Stimulated activated memory B cell treated with anti-CD40 and anti-IgM and Interleukin-4, amounts not matched to agents 10 μg/mL and 1 μg/mL and 100 μg/mL, for 72 hours (primary cell): ENCODE measurements around the gene CAMK2G.

ENCODE experiments used
- ATAC-seq: fragments of 150-1000 bp; cut with Tn5 transposase; 2 replicates; pipeline ENCODE4 v1.10.0; 2021
- H3K27ac Mint-ChIP-seq: one replicate; pipeline ENCODE4 v1.8.0; 2022; ENCODE audit warnings: mild to moderate bottlenecking, mixed read lengths
- H3K27me3 Mint-ChIP-seq: one replicate; pipeline ENCODE4 v1.8.0; 2022; ENCODE audit warnings: mixed read lengths
- H3K36me3 Mint-ChIP-seq: one replicate; pipeline ENCODE4 v1.8.0; 2022; ENCODE audit warnings: mixed read lengths
- H3K4me1 Mint-ChIP-seq: one replicate; pipeline ENCODE4 v1.8.0; 2022; ENCODE audit warnings: mixed read lengths
- H3K4me3 Mint-ChIP-seq: one replicate; pipeline ENCODE4 v1.8.0; 2022; ENCODE audit warnings: mild to moderate bottlenecking, moderate library complexity, mixed read lengths
- H3K9me3 Mint-ChIP-seq: one replicate; pipeline ENCODE4 v1.8.0; 2022; ENCODE audit warnings: mixed read lengths

CAMK2G gene

DNA sequence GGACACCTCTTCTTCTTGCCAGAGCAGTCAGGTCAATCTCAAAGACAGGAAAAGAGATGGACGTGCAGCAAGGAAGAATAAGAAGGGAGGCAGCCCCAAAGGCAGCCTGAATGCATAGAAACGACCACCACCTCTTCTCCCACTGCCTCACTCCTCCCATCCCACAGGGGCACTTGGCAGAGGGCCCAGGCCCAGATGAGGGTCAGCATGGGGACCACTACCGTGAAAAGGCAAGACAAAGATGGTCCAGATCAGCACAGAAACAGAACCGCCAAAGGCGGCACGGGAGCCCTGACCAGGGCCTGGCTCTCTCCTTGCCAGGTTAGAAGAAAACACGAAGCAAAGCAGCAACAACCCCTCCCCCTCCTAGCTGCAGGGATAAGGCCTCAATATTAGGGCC is 61.0 kb downstream of the CAMK2G start:
- H3K27me3 Mint-ChIP-seq: no peaks in the 10 kb centered on the region
- no peak overlapping the region for H3K27ac Mint-ChIP-seq
- H3K4me3 Mint-ChIP-seq: no peak overlapping the region
- H3K4me1 Mint-ChIP-seq: peaks cover 24% of the 10 kb centered on the region
- ATAC-seq: no peak
- no peaks in the 10 kb centered on the region for H3K9me3 Mint-ChIP-seq
- peaks cover 29% of the 10 kb centered on the region for H3K36me3 Mint-ChIP-seq

DNA sequence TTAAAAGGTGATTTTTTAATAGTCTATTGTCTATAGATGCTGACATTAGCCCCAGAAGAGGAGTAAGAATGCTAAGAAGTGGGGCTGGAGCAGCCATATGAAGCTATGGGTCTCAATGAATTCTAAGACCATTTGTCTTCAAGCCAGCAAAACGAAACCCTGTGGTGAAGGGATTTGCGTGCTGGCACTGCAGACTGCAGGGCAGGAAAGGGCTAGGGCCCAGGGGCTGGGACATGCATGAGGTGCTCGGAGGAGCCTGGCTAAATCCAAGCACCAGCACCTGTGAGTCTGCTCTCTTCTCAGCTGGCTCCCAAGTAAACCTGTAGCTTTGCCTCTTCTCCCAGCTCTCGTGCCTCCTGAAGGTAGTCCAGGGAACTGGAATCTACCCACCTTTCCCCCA is 61.7 kb downstream of the CAMK2G start:
- H3K9me3 Mint-ChIP-seq: no peaks in the 10 kb centered on the region
- no peak overlapping the region for H3K4me3 Mint-ChIP-seq
- peaks cover 31% of the 10 kb centered on the region for H3K36me3 Mint-ChIP-seq
- H3K27ac Mint-ChIP-seq: peak overlapping the region; percentile 79
- H3K27me3 Mint-ChIP-seq: no peaks in the 10 kb centered on the region
- no peak for ATAC-seq
- H3K4me1 Mint-ChIP-seq: peaks cover 30% of the 10 kb centered on the region

DNA sequence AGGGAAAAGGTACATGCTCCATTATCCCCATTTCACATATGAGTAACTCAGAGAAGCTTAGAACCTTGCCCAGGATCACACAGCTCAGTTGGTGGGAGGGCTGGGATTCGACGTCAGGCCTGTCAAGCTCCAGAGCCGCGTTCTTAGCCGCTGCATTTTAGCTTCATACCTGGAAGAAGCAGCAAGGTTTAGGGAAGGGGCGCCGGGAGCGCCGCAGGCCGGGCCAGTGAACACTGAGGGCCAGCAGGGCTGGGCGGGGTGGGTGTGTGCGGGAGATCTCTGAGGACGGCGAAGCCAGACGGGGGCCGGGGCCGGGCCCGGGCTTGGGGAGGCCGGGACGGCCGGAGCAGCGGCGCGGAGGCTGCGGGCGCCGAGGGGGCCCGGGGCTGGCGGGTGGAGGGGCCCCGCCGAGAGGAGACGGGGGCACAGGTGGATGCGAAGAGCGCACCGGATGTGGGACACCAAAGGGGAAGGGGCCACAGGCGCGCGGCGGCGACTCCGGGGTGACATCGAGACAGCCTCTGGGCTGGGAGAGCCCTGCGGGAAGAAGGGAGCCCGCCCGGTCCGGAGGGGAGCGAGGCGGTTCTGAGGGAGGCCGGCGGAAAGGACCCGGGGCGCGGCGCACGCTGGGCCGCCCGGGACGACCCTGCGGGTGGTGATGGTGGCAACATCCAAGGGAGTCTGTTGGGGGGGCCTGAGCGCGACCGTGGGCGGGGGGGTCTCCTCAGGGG is 63.5 kb downstream of the CAMK2G start:
- H3K4me1 Mint-ChIP-seq: peaks cover 48% of the 10 kb centered on the region

DNA sequence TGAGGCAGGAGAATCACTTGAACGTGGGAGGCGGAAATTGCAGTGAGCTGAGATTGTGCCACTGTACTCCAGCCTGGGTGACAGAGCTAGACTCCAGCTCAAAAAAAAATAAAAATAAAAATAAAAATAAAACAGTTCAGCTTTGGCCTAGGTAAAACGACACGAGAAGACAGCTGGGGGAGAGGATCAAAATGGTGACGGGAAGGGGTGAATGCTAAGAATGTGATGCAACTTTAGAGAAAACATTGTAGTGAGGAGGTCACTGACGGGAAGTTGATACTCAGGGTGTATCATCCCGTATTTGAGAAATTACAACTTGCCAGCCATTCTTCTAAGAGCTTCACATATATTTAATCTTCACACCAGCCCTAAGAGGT is 64.0 kb downstream of the CAMK2G start:
- ATAC-seq: no peak

More for the DNA sequence above, 63.5 kb downstream of the CAMK2G start:
- Mint-ChIP-seq H3K4me3 (peak overlapping the region; percentile 89), H3K27me3 (no peaks in the 10 kb centered on the region), H3K27ac (peak overlapping the region; percentile 79), H3K9me3 (no peaks in the 10 kb centered on the region), H3K36me3 (peaks cover 40% of the 10 kb centered on the region)
- peak; percentile 60 for ATAC-seq

DNA sequence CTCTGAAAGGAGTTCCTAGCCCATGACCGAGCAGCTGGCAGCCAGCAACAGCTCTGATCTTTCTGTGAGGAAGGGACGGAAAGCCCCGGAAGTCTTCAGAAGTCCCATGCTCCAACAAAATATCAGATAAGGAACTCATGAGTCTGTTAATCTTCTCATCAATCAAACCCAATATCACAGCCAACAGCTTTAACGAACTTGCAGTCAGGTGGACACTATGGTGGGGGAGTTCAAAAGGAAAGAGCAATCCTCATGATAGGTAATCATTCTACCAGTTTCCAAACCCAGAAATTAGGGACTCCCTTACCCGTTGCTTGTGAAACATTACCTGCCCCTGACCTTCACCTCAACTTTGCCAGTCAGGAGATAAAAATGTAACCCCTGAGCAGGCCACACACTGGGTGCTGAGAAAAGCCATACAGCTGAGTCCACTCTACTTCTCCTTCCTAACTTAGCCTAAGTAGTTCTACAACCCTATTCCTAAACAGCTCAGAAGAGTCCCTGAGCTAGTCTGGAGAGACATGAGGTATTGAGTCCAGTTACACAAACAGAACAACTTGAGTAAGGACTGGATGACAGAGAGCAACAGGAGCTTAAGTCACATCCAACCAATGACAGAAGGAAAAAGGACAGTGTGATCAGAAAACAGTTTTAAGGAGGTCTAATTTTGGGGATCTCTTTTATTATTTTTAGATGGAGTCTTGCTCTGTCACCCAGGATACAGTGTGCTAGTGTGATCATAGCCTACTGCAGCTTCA is 65.1 kb downstream of the CAMK2G start:
- no peaks in the 10 kb centered on the region for H3K27me3 Mint-ChIP-seq
- H3K27ac Mint-ChIP-seq: no peak overlapping the region
- no peak for ATAC-seq
- no peak overlapping the region for H3K4me3 Mint-ChIP-seq
- H3K9me3 Mint-ChIP-seq: no peaks in the 10 kb centered on the region
- H3K36me3 Mint-ChIP-seq: peaks cover 39% of the 10 kb centered on the region
- peaks cover 54% of the 10 kb centered on the region for H3K4me1 Mint-ChIP-seq

More for the DNA sequence above, 64.0 kb downstream of the CAMK2G start:
- H3K4me1 Mint-ChIP-seq: peaks cover 52% of the 10 kb centered on the region
- H3K9me3 Mint-ChIP-seq: no peaks in the 10 kb centered on the region
- peaks cover 45% of the 10 kb centered on the region for H3K36me3 Mint-ChIP-seq
- peak overlapping the region; percentile 79 for H3K27ac Mint-ChIP-seq
- no peaks in the 10 kb centered on the region for H3K27me3 Mint-ChIP-seq
- peak overlapping the region; percentile 89 for H3K4me3 Mint-ChIP-seq

DNA sequence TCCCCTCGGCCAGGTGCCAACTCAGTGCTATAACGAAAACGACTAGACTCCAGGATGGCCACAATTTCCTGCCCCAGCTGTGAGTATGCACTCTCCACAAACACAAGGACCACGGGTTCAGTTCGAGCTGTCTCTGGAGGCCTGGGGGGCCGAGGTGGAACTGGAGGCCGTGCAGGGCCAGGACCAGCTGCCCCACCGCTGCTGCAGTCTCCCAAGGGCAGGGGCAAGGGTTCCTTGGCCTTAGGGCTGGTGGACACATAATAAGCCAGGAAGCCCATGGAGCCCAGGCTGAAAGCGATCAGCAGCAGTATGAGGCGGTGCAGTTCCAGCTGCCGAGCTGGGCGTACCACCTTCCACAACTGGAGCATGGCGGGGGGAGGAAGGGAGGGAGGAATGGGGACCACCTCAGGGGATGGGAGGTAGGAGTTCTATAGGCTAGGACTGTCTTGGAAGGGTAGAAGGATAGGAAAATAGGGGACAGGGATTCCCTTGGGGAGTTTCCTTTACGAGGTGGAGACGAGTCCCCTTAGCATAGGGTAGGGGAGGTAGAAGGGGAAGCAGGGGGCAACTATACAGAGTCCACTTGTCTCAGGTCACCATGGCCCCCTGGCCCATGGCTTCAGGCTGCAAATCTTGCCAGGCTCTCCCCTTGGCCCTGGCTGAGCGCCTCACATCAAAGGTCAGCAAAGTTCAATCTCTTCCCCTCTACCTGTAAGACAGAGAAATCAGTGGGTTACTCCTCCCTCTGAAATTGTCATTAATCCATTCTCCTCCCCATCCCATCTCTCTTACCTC is 66.1 kb downstream of the CAMK2G start:
- H3K27ac Mint-ChIP-seq: no peak overlapping the region
- H3K9me3 Mint-ChIP-seq: no peaks in the 10 kb centered on the region
- peaks cover 65% of the 10 kb centered on the region for H3K4me1 Mint-ChIP-seq

DNA sequence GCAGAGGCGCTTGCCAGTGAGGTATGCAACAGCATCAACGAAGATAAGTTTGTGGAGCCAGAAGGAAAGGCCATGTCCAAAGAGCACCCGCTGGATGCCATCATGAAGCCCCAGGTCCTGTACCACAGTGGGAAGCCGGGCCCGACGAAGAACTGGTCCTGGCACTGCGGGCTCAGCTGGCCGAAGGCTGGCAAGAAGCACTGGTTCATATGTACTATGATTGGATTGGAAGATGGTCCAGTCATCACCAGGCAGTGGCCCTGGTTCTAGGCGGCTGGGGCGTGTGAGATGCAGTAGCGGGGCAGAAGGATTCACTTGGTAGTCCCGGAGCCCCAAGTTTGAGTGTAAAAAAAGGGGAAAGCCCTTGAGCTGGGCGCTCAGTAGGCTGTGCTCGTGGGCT is 66.9 kb downstream of the CAMK2G start:
- H3K9me3 Mint-ChIP-seq: no peaks in the 10 kb centered on the region
- no peak overlapping the region for H3K4me3 Mint-ChIP-seq
- peak overlapping the region; percentile 19 for H3K27ac Mint-ChIP-seq
- ATAC-seq: no peak
- H3K4me1 Mint-ChIP-seq: peaks cover 70% of the 10 kb centered on the region
- peaks cover 43% of the 10 kb centered on the region for H3K36me3 Mint-ChIP-seq
- no peaks in the 10 kb centered on the region for H3K27me3 Mint-ChIP-seq

More for the DNA sequence above, 66.1 kb downstream of the CAMK2G start:
- no peak for ATAC-seq
- H3K27me3 Mint-ChIP-seq: no peaks in the 10 kb centered on the region
- peaks cover 42% of the 10 kb centered on the region for H3K36me3 Mint-ChIP-seq
- no peak overlapping the region for H3K4me3 Mint-ChIP-seq

DNA sequence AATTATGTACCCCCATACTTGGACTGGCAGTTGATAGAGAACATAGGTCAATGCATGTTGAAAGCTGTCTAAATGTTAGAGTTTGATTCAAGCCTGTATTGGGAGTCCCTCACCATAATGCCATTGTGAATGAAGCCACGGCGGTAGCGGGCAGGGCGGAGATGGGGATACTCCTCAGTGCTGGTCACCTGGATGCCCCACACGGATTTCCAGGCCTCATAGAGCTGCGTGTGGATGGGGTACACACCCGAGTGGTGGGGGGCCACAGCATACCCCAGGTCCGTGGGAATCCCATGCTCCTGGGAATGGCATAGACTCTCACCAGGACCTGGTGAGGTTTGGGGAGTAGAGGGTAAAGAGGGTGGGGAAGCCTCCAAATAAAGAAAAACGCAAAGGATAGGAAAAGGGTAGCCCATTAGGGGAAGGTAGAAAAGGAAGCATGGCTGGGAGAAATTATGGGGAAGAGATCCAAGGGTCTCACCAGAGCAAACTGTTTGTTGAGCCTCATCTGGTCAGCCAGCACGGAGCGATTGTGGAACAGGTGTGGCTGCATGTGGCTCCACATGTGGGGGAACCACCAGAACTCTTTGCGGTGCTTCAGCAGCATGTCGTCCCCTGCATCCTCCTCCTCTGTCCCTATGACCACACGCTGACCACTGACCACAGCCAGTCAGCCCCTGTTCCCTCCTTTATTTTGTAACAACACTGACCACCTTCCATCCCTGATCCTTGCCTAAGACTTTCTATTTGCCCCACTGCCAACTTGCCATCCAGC is 68.0 kb downstream of the CAMK2G start:
- H3K4me3 Mint-ChIP-seq: no peak overlapping the region
- peak overlapping the region; percentile 19 for H3K27ac Mint-ChIP-seq
- no peak for ATAC-seq
- H3K4me1 Mint-ChIP-seq: peaks cover 70% of the 10 kb centered on the region
- peaks cover 47% of the 10 kb centered on the region for H3K36me3 Mint-ChIP-seq
- no peaks in the 10 kb centered on the region for H3K27me3 Mint-ChIP-seq
- no peaks in the 10 kb centered on the region for H3K9me3 Mint-ChIP-seq

DNA sequence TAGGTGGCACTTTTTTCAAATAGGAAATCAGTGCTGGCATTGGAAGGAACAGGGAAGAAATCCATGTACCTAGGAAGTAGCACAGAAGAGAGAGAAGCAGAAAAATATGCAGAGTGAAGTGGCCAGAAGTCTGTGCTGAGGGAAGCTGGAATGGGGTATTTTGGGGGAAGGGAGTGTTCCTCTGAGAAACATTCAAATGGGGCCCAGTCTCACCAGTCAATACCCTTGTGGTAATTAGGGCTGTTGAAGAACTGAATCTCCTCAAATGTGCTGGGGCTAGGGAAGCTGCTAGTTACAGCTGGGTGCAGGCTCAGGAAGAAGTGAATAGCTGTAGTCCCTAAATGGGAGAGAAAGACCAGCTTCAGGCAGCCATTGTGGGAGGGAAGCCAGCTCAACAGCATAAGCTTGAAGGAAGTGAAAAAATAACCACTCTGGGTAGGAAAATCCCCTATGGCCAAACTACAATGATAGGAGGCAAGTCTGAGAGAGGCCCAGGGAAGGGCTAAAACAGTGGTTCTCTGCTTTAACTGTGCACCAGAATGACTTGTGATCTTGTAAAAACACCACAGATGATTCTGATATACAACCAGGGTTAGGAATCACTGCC is 70.6 kb downstream of the CAMK2G start:
- H3K36me3 Mint-ChIP-seq: peaks cover 54% of the 10 kb centered on the region
- peaks cover 51% of the 10 kb centered on the region for H3K4me1 Mint-ChIP-seq
- peak overlapping the region; percentile 21 for H3K4me3 Mint-ChIP-seq
- H3K27ac Mint-ChIP-seq: peak overlapping the region; percentile 80
- no peaks in the 10 kb centered on the region for H3K27me3 Mint-ChIP-seq
- no peaks in the 10 kb centered on the region for H3K9me3 Mint-ChIP-seq
- ATAC-seq: peak; percentile 87

DNA sequence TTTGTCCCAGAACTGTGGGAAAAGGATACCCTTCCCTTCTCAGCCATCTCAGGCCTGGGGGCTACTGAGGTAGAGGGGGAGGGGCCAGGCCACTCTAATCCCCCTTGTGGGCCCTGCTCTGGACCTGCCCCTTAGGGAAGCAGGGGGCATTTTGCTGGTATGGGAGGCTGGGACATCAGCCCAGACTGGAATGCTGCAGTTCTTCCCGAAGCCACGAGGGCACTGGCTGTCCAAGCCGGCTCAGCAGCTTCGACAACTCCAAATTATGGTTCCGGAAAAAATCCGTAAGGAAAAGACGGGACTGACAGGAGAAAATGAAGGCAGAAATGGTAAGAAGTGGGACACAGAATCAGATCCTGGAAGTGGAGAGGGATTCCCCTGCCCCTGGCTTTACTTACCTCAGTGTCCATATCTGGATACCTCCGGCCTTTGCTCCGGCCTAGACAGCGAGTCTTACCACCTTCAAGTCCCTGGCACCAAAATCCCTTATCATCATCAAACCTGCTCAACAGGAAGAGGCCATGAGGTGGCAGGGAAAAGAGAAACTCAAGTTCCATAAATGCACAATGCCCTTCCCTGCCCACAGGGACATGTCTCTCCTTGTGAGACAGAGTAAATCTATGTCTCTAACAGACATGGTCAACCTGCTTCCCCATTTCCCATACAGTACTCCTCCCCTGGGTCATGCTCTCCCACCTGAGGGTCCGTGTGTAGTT is 71.9 kb downstream of the CAMK2G start:
- peak overlapping the region; percentile 80 for H3K27ac Mint-ChIP-seq
- no peak overlapping the region for H3K4me3 Mint-ChIP-seq
- peaks cover 59% of the 10 kb centered on the region for H3K36me3 Mint-ChIP-seq
- ATAC-seq: no peak
- H3K4me1 Mint-ChIP-seq: peaks cover 37% of the 10 kb centered on the region
- H3K27me3 Mint-ChIP-seq: no peaks in the 10 kb centered on the region
- H3K9me3 Mint-ChIP-seq: no peaks in the 10 kb centered on the region

DNA sequence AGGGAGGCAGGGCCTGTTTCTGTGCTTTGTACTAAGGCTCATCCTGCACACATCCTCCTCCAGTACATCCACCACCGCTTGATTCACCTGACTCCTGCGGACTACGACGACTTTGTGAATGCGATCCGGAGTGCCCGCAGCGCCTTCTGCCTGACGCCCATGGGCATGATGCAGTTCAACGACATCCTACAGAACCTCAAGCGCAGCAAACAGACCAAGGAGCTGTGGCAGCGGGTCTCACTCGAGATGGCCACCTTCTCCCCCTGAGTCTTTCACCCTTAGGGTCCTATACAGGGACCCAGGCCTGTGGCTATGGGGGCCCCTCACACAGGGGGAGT is 73.1 kb downstream of the CAMK2G start:
- no peaks in the 10 kb centered on the region for H3K27me3 Mint-ChIP-seq
- peaks cover 57% of the 10 kb centered on the region for H3K36me3 Mint-ChIP-seq
- H3K27ac Mint-ChIP-seq: no peak overlapping the region
- H3K9me3 Mint-ChIP-seq: no peaks in the 10 kb centered on the region
- ATAC-seq: no peak
- peaks cover 25% of the 10 kb centered on the region for H3K4me1 Mint-ChIP-seq
- H3K4me3 Mint-ChIP-seq: no peak overlapping the region

DNA sequence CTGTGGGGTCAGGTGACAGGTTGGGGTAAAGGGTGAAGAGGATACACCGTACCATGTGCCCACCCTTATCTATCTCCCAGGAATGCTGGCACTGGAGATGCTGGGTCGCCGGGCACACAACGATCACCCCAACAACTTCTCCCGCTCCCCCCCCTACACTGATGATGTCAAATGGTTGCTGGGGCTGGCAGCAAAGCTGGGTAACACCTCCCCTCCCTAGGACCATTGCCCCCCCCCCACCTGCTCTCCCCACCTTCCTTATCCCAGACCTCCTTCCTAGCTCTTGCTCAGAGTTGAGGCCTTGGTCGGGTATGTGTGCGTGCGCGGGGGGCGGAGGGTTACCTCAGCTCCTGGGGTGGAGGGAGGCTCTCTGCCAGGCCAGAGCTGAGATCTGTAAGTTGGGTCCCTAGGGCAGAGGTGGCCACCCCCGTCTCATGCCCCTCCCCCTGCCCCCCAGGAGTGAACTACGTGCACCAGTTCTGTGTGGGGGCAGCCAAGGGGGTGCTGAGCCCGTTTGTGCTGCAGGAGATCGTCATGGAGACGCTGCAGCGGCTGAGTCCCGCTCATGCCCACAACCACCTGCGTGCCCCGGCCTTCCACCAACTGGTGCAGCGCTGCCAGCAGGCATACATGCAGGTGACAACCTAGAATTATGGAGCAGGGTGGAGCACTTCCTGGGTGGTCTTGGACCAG is 73.6 kb downstream of the CAMK2G start:
- H3K4me1 Mint-ChIP-seq: peaks cover 20% of the 10 kb centered on the region
- peaks cover 57% of the 10 kb centered on the region for H3K36me3 Mint-ChIP-seq
- no peak for ATAC-seq
- H3K4me3 Mint-ChIP-seq: no peak overlapping the region
- no peaks in the 10 kb centered on the region for H3K27me3 Mint-ChIP-seq
- H3K27ac Mint-ChIP-seq: no peak overlapping the region
- H3K9me3 Mint-ChIP-seq: no peaks in the 10 kb centered on the region

DNA sequence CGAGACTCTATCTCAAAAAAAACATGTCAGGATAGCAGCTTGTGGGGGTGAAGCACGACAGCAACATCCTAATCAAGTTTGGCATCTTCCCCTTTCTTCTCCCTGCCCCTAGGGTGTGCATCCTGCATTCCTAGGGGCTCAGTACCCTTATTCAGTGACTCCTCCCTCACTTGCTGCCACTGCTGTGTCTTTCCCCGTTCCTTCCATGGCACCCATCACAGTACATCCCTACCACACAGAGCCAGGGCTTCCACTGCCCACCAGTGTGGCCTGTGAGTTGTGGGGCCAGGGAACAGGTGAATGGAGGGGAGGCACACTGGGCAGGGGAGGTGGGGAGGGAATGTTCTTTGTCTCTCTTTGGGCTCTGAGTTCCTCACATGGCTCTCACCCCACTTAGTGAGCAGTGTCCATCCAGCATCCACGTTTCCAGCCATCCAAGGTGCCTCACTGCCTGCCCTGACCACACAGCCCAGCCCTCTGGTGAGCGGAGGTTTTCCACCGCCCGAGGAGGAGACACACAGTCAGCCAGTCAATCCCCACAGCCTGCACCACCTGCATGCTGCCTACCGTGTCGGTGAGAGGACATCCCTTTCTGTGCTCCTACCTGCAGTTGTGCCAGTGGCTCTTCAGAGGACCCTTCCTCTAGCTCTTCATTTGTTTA is 74.3 kb downstream of the CAMK2G start:
- no peak overlapping the region for H3K4me3 Mint-ChIP-seq
- no peak for ATAC-seq
- H3K36me3 Mint-ChIP-seq: peaks cover 61% of the 10 kb centered on the region
- H3K4me1 Mint-ChIP-seq: peaks cover 18% of the 10 kb centered on the region
- H3K27me3 Mint-ChIP-seq: no peaks in the 10 kb centered on the region
- no peak overlapping the region for H3K27ac Mint-ChIP-seq
- no peaks in the 10 kb centered on the region for H3K9me3 Mint-ChIP-seq
